Stimulated activated CD8-positive, alpha-beta memory T cell treated with anti-CD3 and anti-CD28 coated beads, Interleukin-4, amount 100 ng/mL, for 48 hours (primary cell): ENCODE results near the gene SLC19A1.

Source experiments
- DNase-seq: peaks from one replicate; pipeline ENCODE4 v3.0.0-alpha.2; 2020

Gene SLC19A1

GRCh38 chr21:45557616-45558043 is 15.4 kb upstream of the SLC19A1 start:
- no peak for DNase-seq

GRCh38 chr21:45556645-45557615 is 14.7 kb upstream of the SLC19A1 start:
- DNase-seq, result no peak

GRCh38 chr21:45556302-45556644 is 14.0 kb upstream of the SLC19A1 start:
- DNase-seq, result no peak

- peak; percentile 77 for DNase-seq
Measured at GRCh38 chr21:45555557-45556301, 13.5 kb upstream of the SLC19A1 start.

- no peak for DNase-seq
Measured at GRCh38 chr21:45555251-45555556, 13.0 kb upstream of the SLC19A1 start.

GRCh38 chr21:45554477-45555175 is 12.4 kb upstream of the SLC19A1 start:
- peak; percentile 95 for DNase-seq

GRCh38 chr21:45552696-45553391 is 10.6 kb upstream of the SLC19A1 start:
- no peak for DNase-seq

GRCh38 chr21:45551783-45552695 is 9.8 kb upstream of the SLC19A1 start:
- no peak for DNase-seq

- no peak for DNase-seq
Measured at GRCh38 chr21:45551316-45551715, 9.1 kb upstream of the SLC19A1 start.

- peak; percentile 78 for DNase-seq
Measured at GRCh38 chr21:45550522-45551210, 8.4 kb upstream of the SLC19A1 start.

- no peak for DNase-seq
Measured at GRCh38 chr21:45549626-45550463, 7.6 kb upstream of the SLC19A1 start.

GRCh38 chr21:45548711-45549491 is 6.7 kb upstream of the SLC19A1 start:
- DNase-seq, result no peak

- no peak for DNase-seq
Measured at GRCh38 chr21:45547545-45547900, 5.3 kb upstream of the SLC19A1 start.

GRCh38 chr21:45546636-45547544 is 4.7 kb upstream of the SLC19A1 start:
- DNase-seq, result no peak

- no peak for DNase-seq
Measured at GRCh38 chr21:45545691-45546531, 3.7 kb upstream of the SLC19A1 start.

GRCh38 chr21:45545236-45545570 is 3.0 kb upstream of the SLC19A1 start:
- no peak for DNase-seq

- DNase-seq, result no peak
Measured at GRCh38 chr21:45544449-45545235, 2.4 kb upstream of the SLC19A1 start.
